Measurements from ENCODE around the gene PHOX2B. TPM values are rescaled to one million over a fixed set of nuclear protein-coding genes. Genes with fewer than 3 reads are reported as not detected.

PHOX2B gene
- total RNA-seq, 2 donors from 2014 or later, result not detected

DNA sequence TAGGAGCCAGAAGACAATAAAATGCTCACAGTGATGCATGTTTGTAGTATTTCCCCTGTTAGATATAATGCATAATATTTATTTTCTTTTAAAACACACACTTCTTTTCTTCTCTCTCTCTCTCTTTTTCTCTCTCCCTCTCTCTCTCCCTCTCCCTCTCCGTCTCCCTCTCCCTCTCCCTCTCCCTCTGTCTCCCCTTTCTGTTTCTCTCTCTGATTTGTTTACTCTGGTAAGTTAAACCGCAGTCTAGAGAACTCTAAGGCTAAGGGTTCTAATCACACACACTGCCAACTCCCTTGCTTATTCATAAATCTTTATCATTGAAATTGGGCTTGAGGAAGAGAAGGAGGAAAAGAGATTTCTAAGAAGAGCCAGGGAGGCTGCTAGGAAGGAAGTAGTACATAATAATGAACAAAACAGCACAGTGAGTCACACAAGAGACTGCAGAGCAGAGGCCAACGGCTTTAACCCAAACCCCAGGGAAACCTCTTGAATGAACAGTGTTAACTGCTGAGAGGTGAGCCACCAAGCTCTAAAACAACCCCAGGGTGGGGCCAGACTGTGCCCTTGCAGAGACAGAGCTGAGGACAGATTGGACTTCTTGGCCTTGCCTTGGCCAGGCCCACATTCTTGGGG is 9.1 kb upstream of the PHOX2B start:
- no peaks in the 10 kb centered on the region for H3K9me3 Mint-ChIP-seq

DNA sequence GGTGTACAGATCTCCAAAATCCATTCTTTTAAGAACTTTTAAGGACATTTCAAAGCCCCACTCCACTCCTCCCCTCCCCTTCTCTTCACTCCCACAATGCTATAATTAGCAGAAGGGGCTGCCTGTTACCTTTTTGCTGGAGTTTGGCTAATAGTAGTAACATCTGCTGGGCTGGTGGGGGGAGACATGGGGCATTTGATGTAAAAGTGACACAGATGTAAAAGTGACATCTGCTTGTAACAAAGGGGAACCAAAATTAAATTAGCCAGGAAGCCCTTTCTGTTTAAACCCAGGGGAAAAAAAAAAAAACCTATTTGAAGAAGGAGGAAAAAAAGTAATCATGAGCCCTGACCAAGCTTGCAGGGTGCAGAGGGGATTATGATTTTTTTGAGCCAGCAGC is 5.4 kb upstream of the PHOX2B start:
- no peaks in the 10 kb centered on the region for H3K36me3 Mint-ChIP-seq (ENCODE audit: insufficient read depth in 2 of 2)

More for the DNA sequence above, 9.1 kb upstream of the PHOX2B start:
- DNase-seq (no peak), ATAC-seq (replicated peaks in 1 of 2) (peak in 1 of 2 donors; percentile 33)
- no peak overlapping the region for H3K27ac Mint-ChIP-seq
- H3K4me1 Mint-ChIP-seq (ENCODE audit: low read depth), result no peaks in the 10 kb centered on the region
- H3K27me3 Mint-ChIP-seq (ENCODE audit: low read depth), result peaks cover 42% of the 10 kb centered on the region
- no peak overlapping the region for H3K4me3 Mint-ChIP-seq
- H3K36me3 Mint-ChIP-seq (ENCODE audit: insufficient read depth in 2 of 2), result no peaks in the 10 kb centered on the region

GRCh38 chr4:41752081-41752836 is 3.7 kb upstream of the PHOX2B start:
- H3K9me3 Mint-ChIP-seq, result no peaks in the 10 kb centered on the region
- H3K27me3 Mint-ChIP-seq (ENCODE audit: low read depth), result peaks cover 84% of the 10 kb centered on the region
- H3K36me3 Mint-ChIP-seq (ENCODE audit: insufficient read depth in 2 of 2), result no peaks in the 10 kb centered on the region
- H3K27ac Mint-ChIP-seq, result no peak overlapping the region
- no peak for ATAC-seq (replicated peaks in 1 of 2)
- no peak for DNase-seq
- H3K4me3 Mint-ChIP-seq, result no peak overlapping the region
- H3K4me1 Mint-ChIP-seq (ENCODE audit: low read depth), result no peaks in the 10 kb centered on the region

More for the DNA sequence above, 5.4 kb upstream of the PHOX2B start:
- Mint-ChIP-seq H3K9me3 (no peaks in the 10 kb centered on the region), H3K27ac (no peak overlapping the region), H3K4me3 (no peak overlapping the region), H3K4me1 (ENCODE audit: low read depth) (no peaks in the 10 kb centered on the region), H3K27me3 (ENCODE audit: low read depth) (peaks cover 73% of the 10 kb centered on the region)
- ATAC-seq (replicated peaks in 1 of 2) (no peak), DNase-seq (no peak)

- Mint-ChIP-seq H3K27ac (no peak overlapping the region), H3K36me3 (ENCODE audit: insufficient read depth in 2 of 2) (no peaks in the 10 kb centered on the region), H3K27me3 (ENCODE audit: low read depth) (peaks cover 89% of the 10 kb centered on the region), H3K4me1 (ENCODE audit: low read depth) (no peaks in the 10 kb centered on the region), H3K9me3 (no peaks in the 10 kb centered on the region), H3K4me3 (peak overlapping the region in 1 of 2 donors; percentile 32)
- DNase-seq (peak; percentile 15), ATAC-seq (replicated peaks in 1 of 2) (no peak)
These were observed 3.0 kb upstream of the PHOX2B start for GRCh38 chr4:41751449-41752061.

DNA sequence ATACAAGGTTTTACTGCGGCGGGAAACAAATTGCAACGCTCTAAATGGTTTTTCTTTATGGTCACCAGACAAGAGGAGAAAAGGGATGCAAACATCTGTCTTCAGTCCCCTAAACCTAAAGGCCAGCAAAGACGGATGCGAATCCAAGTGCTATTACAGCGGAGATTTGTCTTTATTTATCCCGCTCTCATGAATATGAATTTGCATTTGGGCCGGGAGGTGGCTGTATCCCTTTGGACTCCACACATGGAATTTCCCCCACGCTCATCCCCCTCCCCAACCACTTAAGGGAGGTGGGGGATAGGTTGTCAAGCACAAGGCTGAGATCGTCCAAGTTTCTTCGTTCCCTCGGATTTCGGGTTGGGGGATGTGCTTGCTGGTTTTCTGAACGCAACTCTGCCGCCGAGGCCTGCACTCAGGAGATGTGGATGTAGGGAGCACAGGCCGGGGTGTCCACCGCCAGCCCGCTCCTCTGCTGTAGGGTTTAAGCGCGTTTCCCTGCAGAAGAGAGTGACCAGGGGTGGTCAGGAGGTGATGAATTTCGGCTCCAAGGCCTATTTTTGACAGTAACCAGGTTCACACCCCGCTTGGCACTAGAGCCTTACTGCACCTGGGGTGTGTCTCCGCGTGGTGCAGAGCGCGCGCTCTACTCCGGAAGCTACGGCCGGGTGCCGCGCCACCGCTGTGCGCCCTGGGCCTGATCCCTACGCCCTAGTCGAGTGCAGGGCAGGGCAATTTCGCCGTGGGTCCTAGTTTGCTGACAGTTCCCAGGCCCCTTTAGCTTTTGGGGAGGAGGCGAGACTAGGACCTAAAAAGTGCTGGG is 2.3 kb upstream of the PHOX2B start:
- no peak for ATAC-seq (replicated peaks in 1 of 2)
- H3K9me3 Mint-ChIP-seq, result no peaks in the 10 kb centered on the region
- peak overlapping the region in 1 of 2 donors; percentile 32 for H3K4me3 Mint-ChIP-seq
- peaks cover 0 to 1% of the 10 kb centered on the region in 2 donors for H3K36me3 Mint-ChIP-seq (ENCODE audit: insufficient read depth in 2 of 2)
- no peaks in the 10 kb centered on the region for H3K4me1 Mint-ChIP-seq (ENCODE audit: low read depth)
- DNase-seq, result no peak
- H3K27me3 Mint-ChIP-seq (ENCODE audit: low read depth), result peaks cover 95% of the 10 kb centered on the region
- no peak overlapping the region for H3K27ac Mint-ChIP-seq

DNA sequence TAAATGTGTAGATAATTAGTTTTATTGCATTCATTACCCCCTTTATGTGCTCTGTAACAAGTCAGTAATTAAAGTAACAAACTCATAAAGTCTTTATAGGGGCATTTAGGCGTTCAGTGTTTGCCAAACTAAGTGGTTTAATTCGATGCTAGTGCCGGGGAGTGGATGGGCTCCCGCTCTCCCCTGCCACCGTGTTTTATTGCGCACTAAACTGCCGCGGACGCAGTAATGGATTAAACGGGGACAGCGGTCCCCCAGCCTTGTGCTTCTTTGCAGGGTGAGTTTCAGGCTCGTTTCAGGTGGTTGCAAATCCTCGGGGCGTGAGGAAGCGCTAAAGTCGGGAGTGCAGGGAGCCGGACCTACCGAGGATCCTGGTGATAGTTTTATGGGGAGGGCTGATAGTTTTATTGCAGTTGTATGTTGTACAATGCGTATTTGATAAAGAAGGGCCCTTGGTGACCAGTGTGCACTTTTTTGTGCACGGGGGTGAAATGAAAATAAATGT is 1.6 kb upstream of the PHOX2B start:
- Mint-ChIP-seq H3K27me3 (ENCODE audit: low read depth) (peaks cover 91% of the 10 kb centered on the region), H3K9me3 (no peaks in the 10 kb centered on the region), H3K4me3 (no peak overlapping the region), H3K27ac (no peak overlapping the region), H3K4me1 (ENCODE audit: low read depth) (no peaks in the 10 kb centered on the region), H3K36me3 (ENCODE audit: insufficient read depth in 2 of 2) (peaks cover 1 to 2% of the 10 kb centered on the region in 2 donors)
- no peak for DNase-seq
- no peak for ATAC-seq (replicated peaks in 1 of 2)

GRCh38 chr4:41749631-41750039 is 1.1 kb upstream of the PHOX2B start:
- Mint-ChIP-seq H3K27me3 (ENCODE audit: low read depth) (peaks cover 91% of the 10 kb centered on the region), H3K36me3 (ENCODE audit: insufficient read depth in 2 of 2) (peaks cover 1 to 2% of the 10 kb centered on the region in 2 donors), H3K4me3 (no peak overlapping the region), H3K27ac (peak overlapping the region; percentile 61), H3K4me1 (ENCODE audit: low read depth) (no peaks in the 10 kb centered on the region), H3K9me3 (no peaks in the 10 kb centered on the region)
- no peak for DNase-seq
- no peak for ATAC-seq (replicated peaks in 1 of 2)

- H3K4me1 Mint-ChIP-seq (ENCODE audit: low read depth), result peaks cover 5% of the 10 kb centered on the region
These were observed 403 bp downstream of the PHOX2B start for GRCh38 chr4:41748074-41748570.

GRCh38 chr4:41747230-41748055 is 1.1 kb downstream of the PHOX2B start:
- DNase-seq, result no peak
- peaks cover 2 to 5% of the 10 kb centered on the region in 2 donors for H3K36me3 Mint-ChIP-seq (ENCODE audit: insufficient read depth in 2 of 2)
- ATAC-seq (replicated peaks in 1 of 2), result no peak

More at GRCh38 chr4:41748074-41748570, 403 bp downstream of the PHOX2B start:
- no peak for ATAC-seq (replicated peaks in 1 of 2)
- no peak for DNase-seq
- Mint-ChIP-seq H3K27me3 (ENCODE audit: low read depth) (peaks cover 88% of the 10 kb centered on the region), H3K4me3 (no peak overlapping the region), H3K36me3 (ENCODE audit: insufficient read depth in 2 of 2) (peaks cover 2 to 5% of the 10 kb centered on the region in 2 donors), H3K9me3 (no peaks in the 10 kb centered on the region), H3K27ac (no peak overlapping the region)

GRCh38 chr4:41746440-41747229 is 1.9 kb downstream of the PHOX2B start:
- peaks cover 79% of the 10 kb centered on the region for H3K27me3 Mint-ChIP-seq (ENCODE audit: low read depth)
- no peak for ATAC-seq (replicated peaks in 1 of 2)
- no peak overlapping the region for H3K4me3 Mint-ChIP-seq
- no peak for DNase-seq
- H3K9me3 Mint-ChIP-seq, result no peaks in the 10 kb centered on the region
- peaks cover 5% of the 10 kb centered on the region for H3K4me1 Mint-ChIP-seq (ENCODE audit: low read depth)
- no peak overlapping the region for H3K27ac Mint-ChIP-seq
- peaks cover 2 to 5% of the 10 kb centered on the region in 2 donors for H3K36me3 Mint-ChIP-seq (ENCODE audit: insufficient read depth in 2 of 2)

More at GRCh38 chr4:41747230-41748055, 1.1 kb downstream of the PHOX2B start:
- Mint-ChIP-seq H3K9me3 (no peaks in the 10 kb centered on the region), H3K27me3 (ENCODE audit: low read depth) (peaks cover 81% of the 10 kb centered on the region), H3K27ac (no peak overlapping the region), H3K4me1 (ENCODE audit: low read depth) (peaks cover 5% of the 10 kb centered on the region), H3K4me3 (no peak overlapping the region)

GRCh38 chr4:41746025-41746439 is 2.5 kb downstream of the PHOX2B start:
- Mint-ChIP-seq H3K4me3 (peak overlapping the region in 1 of 2 donors; percentile 34), H3K36me3 (ENCODE audit: insufficient read depth in 2 of 2) (peaks cover 2 to 5% of the 10 kb centered on the region in 2 donors), H3K27ac (no peak overlapping the region), H3K9me3 (no peaks in the 10 kb centered on the region), H3K27me3 (ENCODE audit: low read depth) (peaks cover 73% of the 10 kb centered on the region), H3K4me1 (ENCODE audit: low read depth) (peaks cover 5% of the 10 kb centered on the region)
- DNase-seq (no peak), ATAC-seq (replicated peaks in 1 of 2) (no peak)

All from activated T-cell treated with anti-CD3 and anti-CD28 coated beads, Interleukin-2, amount 50 U/mL, for 72 hours (primary cell).